Stimulated activated naive CD8-positive, alpha-beta T cell treated with anti-CD3 and anti-CD28 coated beads, Interleukin-15, amount 100 ng/mL, for 72 hours (primary cell): ENCODE results near the gene HSDL1.

Experiments
- ATAC-seq: fragments of 150-1000 bp; cut with Tn5 transposase; 2 replicates; pipeline ENCODE4 v1.10.0; 2021; ENCODE audit warnings: mild to moderate bottlenecking, moderate library complexity
- DNase-seq, 2 donors: peaks; one replicate each; pipeline ENCODE4 v3.0.0; 2021 to 2022
- H3K27ac Mint-ChIP-seq, 2 donors: one replicate each; pipeline ENCODE4 v1.8.0; 2022; ENCODE audit warnings: mild to moderate bottlenecking in 2 of 2, mixed read lengths in 2 of 2, moderate library complexity in 2 of 2
- H3K27me3 Mint-ChIP-seq: one replicate; pipeline ENCODE4 v1.8.0; 2022; ENCODE audit warnings: mixed read lengths
- H3K4me1 Mint-ChIP-seq: one replicate; pipeline ENCODE4 v1.8.0; 2022; ENCODE audit warnings: mild to moderate bottlenecking, mixed read lengths
- H3K4me3 Mint-ChIP-seq, 2 donors: one replicate each; pipeline ENCODE4 v1.8.0; 2022; ENCODE audit warnings: mild to moderate bottlenecking in 2 of 2, mixed read lengths in 2 of 2, moderate library complexity in 1 of 2
- H3K9me3 Mint-ChIP-seq, 2 donors: one replicate each; pipeline ENCODE4 v1.8.0; 2022; ENCODE audit warnings: mixed read lengths in 2 of 2

HSDL1 gene

DNA sequence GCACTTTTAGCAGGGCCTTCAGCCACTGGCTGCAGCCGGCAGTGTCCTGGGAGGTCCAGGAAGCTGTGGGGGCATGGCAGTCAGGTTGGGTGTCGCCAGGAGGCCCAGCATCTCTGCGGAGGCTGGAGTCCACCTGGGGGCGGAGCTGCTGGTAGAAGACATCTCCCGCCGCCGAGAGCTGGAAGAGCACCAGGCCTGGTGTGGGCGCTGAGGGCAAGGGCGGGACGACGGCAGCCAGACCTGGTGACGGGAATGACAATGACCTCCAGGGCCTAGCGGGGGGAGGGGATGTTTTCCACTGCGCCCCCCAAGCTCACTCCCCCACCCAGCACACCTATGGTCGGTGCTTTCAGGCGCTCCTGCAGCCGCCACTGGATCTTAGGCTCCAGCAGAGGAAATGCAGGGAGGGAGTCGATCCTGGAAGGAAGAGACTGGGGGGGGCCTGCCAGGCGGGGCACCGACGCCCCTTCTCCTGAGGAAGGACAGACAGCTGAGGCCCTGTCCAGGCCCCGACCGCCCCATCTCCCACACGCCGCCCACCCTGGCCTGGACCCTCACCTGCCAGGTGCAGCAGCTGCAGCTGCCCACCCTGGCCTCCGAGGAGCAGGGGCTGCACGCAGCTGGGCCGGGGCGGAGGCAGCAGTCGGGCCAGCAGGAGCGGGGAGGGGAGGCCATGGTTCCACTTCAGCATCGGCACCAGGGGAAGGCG, 34.8 kb upstream of the HSDL1 start:
- H3K4me1 Mint-ChIP-seq = peaks cover 38% of the 10 kb centered on the region
- no peak for ATAC-seq
- H3K4me3 Mint-ChIP-seq = no peak overlapping the region

DNA sequence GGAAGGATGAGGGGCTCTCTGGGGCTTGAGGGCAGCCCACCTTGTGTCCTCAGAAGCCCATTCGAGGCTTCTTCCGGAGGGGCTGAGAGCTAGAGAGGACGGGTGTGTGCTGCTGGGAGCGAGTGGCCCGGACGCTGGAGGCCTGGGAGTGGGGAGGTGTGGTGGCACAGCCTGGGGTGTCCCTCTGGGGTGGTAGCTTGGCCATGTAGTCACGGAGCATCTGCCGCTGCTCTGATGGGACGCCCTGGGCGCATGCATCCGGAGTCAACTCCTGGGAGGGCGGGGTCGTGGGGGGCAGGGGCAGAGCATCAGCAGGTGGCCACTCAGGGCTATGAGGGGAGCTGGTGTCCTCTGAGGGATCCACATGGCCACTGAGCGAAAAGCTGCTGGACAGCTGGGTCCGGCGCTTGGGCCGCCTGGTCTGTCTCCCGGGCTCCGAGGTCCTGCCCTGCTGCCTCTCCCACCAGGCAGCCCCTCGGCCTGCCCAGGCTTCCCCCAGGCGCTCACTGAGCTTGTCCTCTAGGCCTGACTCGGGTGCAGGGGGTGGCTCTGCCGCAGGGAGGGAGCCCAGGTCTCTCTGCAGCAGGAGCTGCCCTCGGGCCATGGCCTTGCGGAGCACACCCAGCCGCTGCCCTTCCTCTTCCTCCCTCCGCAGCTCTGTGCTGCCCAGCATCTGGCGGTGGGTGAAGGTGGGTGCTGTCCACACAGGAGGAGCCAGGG, 34.1 kb upstream of the HSDL1 start:
- H3K27me3 Mint-ChIP-seq = peaks cover 7% of the 10 kb centered on the region
- H3K4me3 Mint-ChIP-seq = no peak overlapping the region
- H3K4me1 Mint-ChIP-seq = peaks cover 35% of the 10 kb centered on the region
- ATAC-seq = no peak
- DNase-seq = no peak
- peak overlapping the region in 1 of 2 donors; percentile 88 for H3K27ac Mint-ChIP-seq
- no peaks in the 10 kb centered on the region for H3K9me3 Mint-ChIP-seq

More for the DNA sequence above, 34.8 kb upstream of the HSDL1 start:
- no peak for DNase-seq
- peaks cover 1% of the 10 kb centered on the region for H3K27me3 Mint-ChIP-seq
- no peaks in the 10 kb centered on the region for H3K9me3 Mint-ChIP-seq
- no peak overlapping the region for H3K27ac Mint-ChIP-seq

DNA sequence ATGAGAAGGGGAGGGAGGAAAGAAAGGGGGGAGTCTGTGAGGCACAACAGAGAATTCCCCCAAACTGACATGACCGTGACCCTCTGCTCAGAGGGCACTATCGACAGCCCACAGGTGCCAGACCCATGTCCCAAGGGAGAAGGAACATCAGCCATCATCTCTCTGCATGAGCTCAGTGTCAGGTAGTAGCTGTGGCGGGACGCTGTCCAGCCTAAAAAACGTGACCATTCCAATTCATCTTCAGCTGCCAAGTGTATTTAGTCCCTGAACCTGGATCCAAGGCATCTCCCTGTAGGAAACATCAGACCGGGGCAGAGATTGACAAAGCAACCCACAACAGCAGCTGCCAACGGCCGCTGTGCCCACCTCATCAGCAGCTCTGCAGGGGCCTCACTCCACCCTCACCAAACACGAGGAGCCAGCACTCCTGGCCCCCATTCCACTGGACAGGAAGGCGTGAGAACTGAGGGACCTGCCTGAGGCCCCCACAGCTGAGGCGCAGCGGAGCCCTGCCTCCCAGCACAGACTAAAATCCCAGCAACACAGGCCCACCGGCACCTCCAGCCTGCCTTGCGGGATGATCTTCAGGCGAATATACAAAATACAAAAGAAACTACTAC, 33.3 kb upstream of the HSDL1 start:
- peak overlapping the region; percentile 19 to 29 for H3K27ac Mint-ChIP-seq
- DNase-seq = no peak
- ATAC-seq = no peak
- H3K27me3 Mint-ChIP-seq = peaks cover 7% of the 10 kb centered on the region
- no peaks in the 10 kb centered on the region for H3K9me3 Mint-ChIP-seq
- no peak overlapping the region for H3K4me3 Mint-ChIP-seq
- H3K4me1 Mint-ChIP-seq = peaks cover 29% of the 10 kb centered on the region

DNA sequence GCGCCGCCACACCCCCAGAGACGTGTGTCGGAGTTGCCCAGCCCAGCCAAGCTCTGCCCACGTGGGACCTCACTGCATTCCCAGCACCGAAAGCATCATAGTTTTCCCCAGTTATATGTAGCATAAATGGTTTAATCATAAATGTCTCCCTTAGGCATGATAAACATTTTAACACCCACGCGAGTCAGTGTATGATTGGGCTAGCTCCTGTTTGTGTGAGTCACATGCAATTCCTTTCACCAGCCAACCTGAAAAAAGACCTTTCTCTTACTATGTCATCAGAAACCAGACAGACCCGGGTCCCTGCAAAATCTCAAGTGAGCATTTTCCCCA, 32.7 kb upstream of the HSDL1 start:
- H3K4me3 Mint-ChIP-seq = no peak overlapping the region
- DNase-seq (no peak), ATAC-seq (no peak)
- peaks cover 27% of the 10 kb centered on the region for H3K4me1 Mint-ChIP-seq
- peaks cover 7% of the 10 kb centered on the region for H3K27me3 Mint-ChIP-seq
- no peaks in the 10 kb centered on the region for H3K9me3 Mint-ChIP-seq
- peak overlapping the region; percentile 19 to 29 for H3K27ac Mint-ChIP-seq

DNA sequence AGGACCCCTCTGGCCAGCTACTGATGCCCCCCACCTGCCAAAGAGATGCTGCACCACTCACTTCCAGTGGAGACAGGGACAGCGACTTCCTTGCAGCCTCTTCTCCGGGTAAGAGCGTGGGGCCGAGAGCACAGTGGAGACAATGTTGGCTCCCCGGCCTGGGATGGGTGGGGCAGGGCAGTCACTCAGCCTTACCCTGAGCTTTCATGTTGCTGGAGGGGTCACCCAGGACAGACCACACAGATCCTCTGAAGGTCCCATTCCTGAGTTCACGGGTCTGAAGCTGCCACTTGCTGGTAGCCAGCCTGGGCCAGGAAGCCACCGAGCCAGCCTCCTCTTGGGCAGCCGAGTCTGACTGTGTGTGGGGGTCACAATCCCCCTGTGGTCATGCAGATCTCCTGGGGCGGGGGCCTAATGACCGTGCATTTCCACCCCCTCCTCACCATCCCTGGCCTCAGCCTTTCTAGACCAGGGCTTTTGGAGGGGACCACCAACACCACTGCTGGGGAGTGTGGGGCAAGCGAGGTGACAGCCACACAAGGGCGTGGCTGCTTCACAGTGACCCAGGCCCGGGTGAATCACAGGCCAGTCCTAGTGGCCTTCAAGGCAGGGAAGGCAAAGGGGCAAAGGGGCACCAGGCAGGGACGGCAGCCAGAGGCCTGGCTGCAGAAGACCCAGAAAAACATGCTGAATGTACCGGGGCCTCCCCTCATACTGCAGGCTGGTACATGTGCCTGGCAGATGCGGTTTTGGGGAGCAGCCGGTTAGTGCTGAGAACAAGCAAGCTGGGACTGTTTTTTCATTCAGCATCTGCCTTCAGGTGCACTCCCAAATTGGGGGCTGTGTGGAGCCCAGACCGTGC, 31.4 kb upstream of the HSDL1 start:
- Mint-ChIP-seq H3K27me3 (peaks cover 7% of the 10 kb centered on the region), H3K27ac (peak overlapping the region in 1 of 2 donors; percentile 19), H3K4me1 (peaks cover 27% of the 10 kb centered on the region), H3K4me3 (no peak overlapping the region), H3K9me3 (no peaks in the 10 kb centered on the region)
- DNase-seq (no peak), ATAC-seq (no peak)

DNA sequence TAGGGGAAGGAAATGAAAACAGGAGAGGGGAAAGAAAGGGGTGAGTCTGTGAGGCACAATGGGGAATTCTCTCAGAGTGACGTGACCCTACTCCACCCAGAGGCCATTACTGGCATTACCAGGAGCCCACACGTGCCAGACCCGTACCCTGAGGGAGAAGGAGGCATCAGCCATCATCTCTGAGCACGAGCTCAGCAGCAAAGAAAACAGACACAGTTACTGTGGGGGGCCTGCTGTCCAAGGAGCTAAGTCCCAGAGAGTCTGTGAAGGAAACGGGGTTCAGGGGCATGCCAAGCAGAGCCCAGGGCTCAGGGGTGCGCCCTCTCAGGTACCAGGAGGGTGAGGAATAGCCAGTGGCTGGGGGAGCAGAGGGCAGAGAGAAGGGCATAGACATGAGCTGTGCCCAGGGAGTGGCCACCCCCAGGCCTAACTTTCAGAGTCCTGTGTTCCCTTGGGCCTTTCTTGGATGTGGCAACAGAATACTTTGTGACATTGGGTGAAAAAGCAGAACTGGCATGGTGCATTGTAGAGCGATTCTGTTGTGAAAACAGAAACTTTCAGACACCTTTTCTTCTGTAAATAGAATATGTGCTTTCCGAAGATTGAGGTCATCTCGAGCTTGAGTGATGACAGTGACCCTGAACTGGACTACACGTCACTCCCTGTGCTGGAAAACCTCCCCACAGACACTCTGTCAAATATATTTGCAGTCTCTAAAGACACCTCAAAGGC, 30.5 kb upstream of the HSDL1 start:
- peaks cover 7% of the 10 kb centered on the region for H3K27me3 Mint-ChIP-seq
- DNase-seq (peak; percentile 63 to 64), ATAC-seq (peak; percentile 88)
- peaks cover 27% of the 10 kb centered on the region for H3K4me1 Mint-ChIP-seq
- H3K9me3 Mint-ChIP-seq = no peaks in the 10 kb centered on the region
- H3K27ac Mint-ChIP-seq = no peak overlapping the region
- peak overlapping the region in 1 of 2 donors; percentile 28 for H3K4me3 Mint-ChIP-seq

DNA sequence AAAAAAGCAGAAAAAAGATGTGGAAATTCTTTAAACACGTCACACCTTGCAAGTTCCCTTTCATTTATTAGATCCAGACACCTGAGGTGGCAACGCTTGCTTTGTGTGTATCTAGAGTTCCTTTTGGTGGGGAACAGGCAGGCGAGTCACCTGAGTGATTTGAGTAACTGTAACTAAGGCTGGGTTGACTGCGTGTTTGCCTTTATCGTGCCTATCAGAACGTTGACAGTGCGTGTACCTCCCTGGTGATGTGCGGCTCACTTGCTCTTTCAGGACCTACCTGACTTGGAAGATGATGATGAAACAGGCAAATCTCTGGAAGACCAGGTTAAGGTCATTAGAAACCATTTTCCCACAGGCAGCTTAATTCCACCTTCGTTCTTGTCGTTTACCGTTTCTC, 29.4 kb upstream of the HSDL1 start:
- Mint-ChIP-seq H3K4me1 (peaks cover 27% of the 10 kb centered on the region), H3K27me3 (peaks cover 17% of the 10 kb centered on the region), H3K9me3 (no peaks in the 10 kb centered on the region), H3K4me3 (no peak overlapping the region), H3K27ac (no peak overlapping the region)
- ATAC-seq (no peak), DNase-seq (no peak)

DNA sequence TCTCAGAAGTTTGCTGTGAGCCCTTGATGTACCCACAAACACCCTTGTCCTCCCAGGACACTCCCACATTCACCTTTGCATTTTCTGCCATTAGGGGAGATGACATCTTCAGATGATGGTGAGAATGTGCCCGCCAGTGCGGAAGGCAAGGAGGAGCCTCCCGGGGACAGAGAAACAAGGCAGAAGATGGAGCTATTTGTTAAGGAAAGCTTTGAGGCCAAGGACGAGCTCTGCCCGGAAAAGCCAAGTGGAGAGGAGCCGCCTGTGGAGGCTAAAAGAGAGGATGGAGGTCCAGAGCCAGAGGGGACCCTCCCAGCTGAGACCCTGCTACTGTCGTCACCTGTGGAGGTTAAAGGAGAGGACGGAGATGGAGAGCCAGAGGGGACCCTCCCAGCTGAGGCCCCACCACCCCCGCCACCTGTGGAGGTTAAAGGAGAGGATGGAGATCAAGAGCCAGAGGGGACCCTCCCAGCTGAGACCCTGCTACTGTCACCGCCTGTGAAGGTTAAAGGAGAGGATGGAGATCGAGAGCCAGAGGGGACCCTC, 24.9 kb upstream of the HSDL1 start:
- no peak for ATAC-seq
- no peaks in the 10 kb centered on the region for H3K9me3 Mint-ChIP-seq

DNA sequence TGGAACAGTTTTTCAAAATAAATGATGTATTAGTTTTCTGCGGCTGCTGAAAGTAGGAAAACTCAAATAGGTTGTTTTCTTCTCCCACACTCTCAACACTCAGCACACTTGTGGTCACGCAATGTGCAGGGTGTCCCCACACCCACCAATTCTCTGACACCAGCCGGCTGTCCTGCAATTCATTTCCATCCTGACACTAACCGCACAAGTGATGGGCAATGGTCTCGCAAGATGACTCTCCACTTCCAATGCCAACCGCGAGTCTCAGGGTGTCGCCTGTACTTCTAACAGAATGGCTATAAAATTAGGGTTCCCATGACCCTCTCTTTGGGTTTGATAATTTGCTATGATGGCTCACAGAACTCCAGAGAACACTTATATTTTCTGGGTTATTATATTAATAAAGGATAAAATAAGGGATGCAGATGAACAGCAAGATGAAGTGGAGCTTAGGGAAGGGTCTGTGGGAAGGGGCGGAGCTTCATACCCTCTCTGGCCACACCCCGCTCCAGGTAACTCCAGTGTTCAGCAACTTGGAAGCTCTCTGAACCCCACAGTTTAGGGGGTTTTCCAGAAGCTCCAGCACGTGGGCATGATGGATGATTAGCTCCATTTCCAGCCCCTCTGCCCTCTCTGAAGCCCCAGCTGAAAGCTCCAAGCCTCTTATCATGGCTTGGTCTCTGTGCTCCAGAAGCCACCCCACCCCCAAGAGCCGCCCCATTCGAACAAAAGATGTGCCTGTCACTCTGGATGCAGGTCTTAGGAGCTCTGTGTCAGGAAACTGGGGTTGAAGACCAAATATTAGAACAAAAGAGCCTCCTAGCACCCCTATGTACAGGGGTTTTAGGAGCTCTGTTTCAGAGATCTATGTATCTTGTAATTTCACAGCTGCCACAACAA, 22.1 kb upstream of the HSDL1 start:
- no peak overlapping the region for H3K4me3 Mint-ChIP-seq
- peaks cover 39% of the 10 kb centered on the region for H3K27me3 Mint-ChIP-seq
- H3K4me1 Mint-ChIP-seq = no peaks in the 10 kb centered on the region
- ATAC-seq (no peak), DNase-seq (no peak)
- H3K27ac Mint-ChIP-seq = no peak overlapping the region
- H3K9me3 Mint-ChIP-seq = no peaks in the 10 kb centered on the region

More for the DNA sequence above, 24.9 kb upstream of the HSDL1 start:
- no peak for DNase-seq
- Mint-ChIP-seq H3K27ac (peak overlapping the region; percentile 29 to 40), H3K4me1 (peaks cover 5% of the 10 kb centered on the region), H3K4me3 (no peak overlapping the region), H3K27me3 (peaks cover 28% of the 10 kb centered on the region)

DNA sequence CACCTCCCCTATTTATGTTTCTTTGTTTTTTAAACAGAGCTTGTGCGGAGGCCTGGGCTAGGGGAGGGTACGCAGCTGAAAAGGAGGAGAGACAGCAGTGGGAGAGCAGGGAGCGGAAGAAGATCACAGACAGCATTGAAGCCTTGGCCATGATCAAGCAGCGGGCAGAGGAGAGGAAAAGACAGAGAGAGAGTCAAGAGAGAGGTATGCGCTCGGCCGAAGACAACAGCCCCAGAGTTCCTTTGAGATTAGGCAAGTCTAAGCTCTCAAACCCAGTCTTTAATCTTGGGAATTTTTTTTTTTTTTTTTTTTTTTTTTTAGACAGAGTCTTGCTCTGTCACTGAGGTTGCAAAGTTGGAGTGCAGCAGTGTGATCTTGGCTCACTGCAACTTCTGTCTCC, 20.8 kb upstream of the HSDL1 start:
- no peaks in the 10 kb centered on the region for H3K9me3 Mint-ChIP-seq
- ATAC-seq (no peak), DNase-seq (no peak)
- no peak overlapping the region for H3K4me3 Mint-ChIP-seq
- peaks cover 39% of the 10 kb centered on the region for H3K27me3 Mint-ChIP-seq
- H3K4me1 Mint-ChIP-seq = no peaks in the 10 kb centered on the region
- no peak overlapping the region for H3K27ac Mint-ChIP-seq

DNA sequence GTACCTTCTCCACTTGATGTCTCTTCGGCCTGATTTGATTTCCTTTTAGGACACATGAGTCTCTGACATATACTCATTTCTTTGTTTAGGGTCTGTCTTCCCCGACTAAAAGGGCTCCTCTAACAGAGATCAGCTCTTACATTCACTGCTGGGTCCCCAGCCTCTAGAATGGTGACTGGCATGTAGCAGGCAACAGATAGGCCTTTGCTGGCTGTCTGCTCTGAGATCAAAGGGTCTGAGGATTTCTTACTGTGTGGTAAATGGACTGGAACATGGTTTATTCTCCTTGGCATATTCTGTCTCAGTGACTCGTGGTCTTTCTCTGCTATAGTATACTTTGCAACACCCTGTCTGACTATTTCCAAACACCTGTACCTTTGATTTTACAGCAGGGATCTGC, 16.8 kb upstream of the HSDL1 start:
- DNase-seq (no peak), ATAC-seq (no peak)
- Mint-ChIP-seq H3K4me3 (no peak overlapping the region), H3K9me3 (no peaks in the 10 kb centered on the region), H3K4me1 (peaks cover 11% of the 10 kb centered on the region), H3K27me3 (peaks cover 52% of the 10 kb centered on the region), H3K27ac (no peak overlapping the region)

DNA sequence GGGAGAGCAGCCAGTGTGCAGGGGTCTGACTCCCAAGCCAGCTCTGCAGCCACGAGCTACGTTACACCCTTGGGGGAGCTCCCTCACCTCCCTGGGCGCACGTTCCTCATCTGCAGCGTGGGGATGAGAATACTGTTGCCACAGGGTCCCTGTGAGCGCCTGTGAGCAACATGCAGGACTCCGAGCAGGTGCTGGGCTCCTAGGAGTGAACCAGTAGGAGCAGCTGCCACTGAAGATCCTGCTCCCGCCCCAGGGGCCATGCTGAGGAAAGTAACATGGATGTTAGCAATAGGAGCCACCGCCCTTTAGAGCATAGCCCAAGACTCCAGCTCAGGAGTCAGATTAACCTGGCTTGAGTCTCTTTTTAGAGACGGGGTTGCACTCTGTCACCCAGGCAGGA, 16.1 kb upstream of the HSDL1 start:
- H3K27me3 Mint-ChIP-seq = peaks cover 59% of the 10 kb centered on the region

DNA sequence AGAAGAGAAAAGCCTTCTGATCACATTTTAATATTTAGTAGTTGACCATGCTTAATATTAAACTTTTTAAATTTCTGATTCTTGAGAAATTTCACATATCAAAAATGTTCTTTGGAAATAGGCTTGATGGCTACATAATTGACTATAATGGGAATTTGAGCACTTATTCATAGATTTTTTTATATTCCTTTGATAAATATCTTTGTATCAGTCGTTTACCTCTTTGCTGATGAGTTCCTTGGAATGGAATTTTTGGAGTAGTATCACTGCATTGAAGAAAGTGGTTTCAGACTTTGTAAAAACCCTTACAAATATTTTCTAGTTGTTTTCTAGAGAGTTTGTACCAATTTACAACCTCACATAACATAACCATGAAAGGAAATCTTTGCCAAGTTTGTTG, 14.8 kb upstream of the HSDL1 start:
- no peak overlapping the region for H3K4me3 Mint-ChIP-seq
- DNase-seq (no peak), ATAC-seq (no peak)
- peaks cover 56% of the 10 kb centered on the region for H3K27me3 Mint-ChIP-seq
- no peaks in the 10 kb centered on the region for H3K9me3 Mint-ChIP-seq
- H3K4me1 Mint-ChIP-seq = peaks cover 17% of the 10 kb centered on the region
- no peak overlapping the region for H3K27ac Mint-ChIP-seq

More for the DNA sequence above, 16.1 kb upstream of the HSDL1 start:
- no peak for ATAC-seq
- no peaks in the 10 kb centered on the region for H3K9me3 Mint-ChIP-seq
- no peak overlapping the region for H3K4me3 Mint-ChIP-seq
- DNase-seq = no peak
- H3K27ac Mint-ChIP-seq = no peak overlapping the region
- H3K4me1 Mint-ChIP-seq = peaks cover 17% of the 10 kb centered on the region

DNA sequence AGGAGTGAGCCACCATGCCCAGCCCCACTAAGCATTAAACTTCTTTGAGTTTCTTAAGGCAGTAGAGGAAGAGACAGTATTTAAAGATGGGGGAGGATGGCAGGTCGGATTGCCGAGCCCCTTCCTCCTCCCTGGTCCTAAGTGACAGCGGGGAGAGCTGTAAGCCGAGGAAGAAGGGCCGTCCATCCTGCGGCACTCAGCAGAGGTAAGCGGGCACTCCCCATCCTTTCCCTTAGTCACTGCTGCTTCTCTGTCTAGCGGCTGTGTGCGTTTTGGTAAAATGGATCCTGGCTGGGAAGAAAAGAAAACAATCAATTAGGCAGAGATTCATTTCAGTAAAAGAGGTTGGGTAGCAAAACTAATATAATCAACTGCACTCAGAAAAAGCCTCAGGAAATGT, 14.0 kb upstream of the HSDL1 start:
- no peaks in the 10 kb centered on the region for H3K9me3 Mint-ChIP-seq
- H3K4me1 Mint-ChIP-seq = peaks cover 17% of the 10 kb centered on the region
- H3K27me3 Mint-ChIP-seq = peaks cover 48% of the 10 kb centered on the region
- peak overlapping the region in 1 of 2 donors; percentile 59 for H3K27ac Mint-ChIP-seq
- ATAC-seq = no peak
- no peak overlapping the region for H3K4me3 Mint-ChIP-seq
- DNase-seq = no peak
